HEK293 (cell line): ENCODE results near the gene CAPN7.
A peak's percentile ranks its signal among the peaks of the same experiment; 100 is the strongest.
"Not testable (repeated sequence)": the region's sequence is repeated elsewhere in the genome, so short reads cannot be mapped to it uniquely, and the experiment has no call there.

Source experiments
- CTCF ChIA-PET: fragments of 350-600 bp; formaldehyde crosslinking; extraction: SDS; loops from one replicate; lab custom pipeline; 2021; ENCODE audit warnings: antibody characterized with exemption; lab: Yijun Ruan, JAX
- POLR2A ChIA-PET: fragments of 300-600 bp; formaldehyde crosslinking; extraction: SDS; loops from one replicate; lab custom pipeline; 2020; ENCODE audit warnings: antibody characterized with exemption, inconsistent platforms; lab: Yijun Ruan, JAX
- H3K27ac ChIP-seq: fragments of 200-500 bp; sonication (Bioruptor generic); 2 replicates; pipeline ENCODE4 v1.5.1; 2014; ENCODE audit warnings: low read depth, low read length, control low read depth, inconsistent platforms; ENCODE audit errors: extremely low read depth
- H3K36me3 ChIP-seq, 2 experiments: fragments of 200-500 bp in 1 of 2; sonication (Bioruptor generic) in 1 of 2; 1 replicate in 1 of 2; 2 replicates in 1 of 2; pipeline ENCODE4 v1.5.1; 2014 to 2017; ENCODE audit warnings: inconsistent platforms in 2 of 2, low read length in 2 of 2; ENCODE audit not compliant: control insufficient read depth in 2 of 2, insufficient read depth in 1 of 2
- H3K4me1 ChIP-seq: fragments of 200-500 bp; sonication (Bioruptor generic); 2 replicates; pipeline ENCODE4 v1.5.1; 2014; ENCODE audit warnings: mild to moderate bottlenecking, low read length, inconsistent platforms; ENCODE audit not compliant: control insufficient read depth, insufficient read depth
- H3K4me3 ChIP-seq: 2 replicates; pipeline ENCODE4 v1.5.1; 2011; ENCODE audit warnings: low read depth, mild to moderate bottlenecking, control low read depth, low read length, moderate library complexity
- H3K9me3 ChIP-seq: fragments of 200-500 bp; sonication (Bioruptor generic); 2 replicates; pipeline ENCODE4 v1.5.1; 2014; ENCODE audit warnings: low read depth, low read length, inconsistent platforms; ENCODE audit not compliant: control insufficient read depth, insufficient read depth
- KLF8 ChIP-seq: fragments of 450-650 bp; formaldehyde crosslinking; IDR thresholded peaks from 2 replicates; pipeline ENCODE4 v1.5.1; 2016; ENCODE audit warnings: missing biosample characterization, missing genetic modification characterization
- MEIS1 ChIP-seq: sonication (generic); formaldehyde crosslinking; IDR thresholded peaks from 2 replicates; pipeline ENCODE4 v1.8.1; 2022; ENCODE audit warnings: missing genetic modification reagents, mild to moderate bottlenecking, borderline replicate concordance
- PRDM1 ChIP-seq: fragments of 450-650 bp; formaldehyde crosslinking; IDR thresholded peaks from 2 replicates; pipeline ENCODE4; 2016; ENCODE audit warnings: missing biosample characterization, missing genetic modification characterization
- ZBTB17 ChIP-seq: fragments of 450-650 bp; formaldehyde crosslinking; IDR thresholded peaks from 2 replicates; pipeline ENCODE4 v1.5.1; 2016; ENCODE audit warnings: missing biosample characterization, missing genetic modification characterization
- ZBTB48 ChIP-seq: fragments of 450-650 bp; formaldehyde crosslinking; IDR thresholded peaks from 2 replicates; pipeline ENCODE4 v1.5.1; 2016; ENCODE audit warnings: missing biosample characterization, missing genetic modification characterization
- ZFHX2 ChIP-seq: fragments of 450-650 bp; formaldehyde crosslinking; conservative IDR thresholded peaks from 2 replicates; pipeline ENCODE4 v1.5.1; 2016; ENCODE audit warnings: missing biosample characterization, missing genetic modification characterization
- ZNF274 ChIP-seq, 2 experiments: fragments of 200-500 bp in 1 of 2; fragments of 450-650 bp in 1 of 2; sonication (Bioruptor generic) in 1 of 2; formaldehyde crosslinking in 1 of 2; IDR thresholded peaks; 2 replicates each; pipeline versions ENCODE4 v1.5.1 to v1.6.1; 2014 to 2016; ENCODE audit warnings: borderline replicate concordance in 1 of 2, inconsistent platforms in 1 of 2, low read length in 1 of 2, missing biosample characterization in 1 of 2, missing genetic modification characterization in 1 of 2
- ZNF335 ChIP-seq: fragments of 450-650 bp; formaldehyde crosslinking; conservative IDR thresholded peaks from 2 replicates; pipeline ENCODE4 v1.5.1; 2016; ENCODE audit warnings: missing biosample characterization, missing genetic modification characterization
- ZNF341 ChIP-seq: fragments of 450-650 bp; formaldehyde crosslinking; IDR thresholded peaks from 2 replicates; pipeline ENCODE4; 2016; ENCODE audit warnings: low read depth, missing biosample characterization, missing genetic modification characterization
- ZNF510 ChIP-seq: fragments of 450-650 bp; formaldehyde crosslinking; IDR thresholded peaks from 2 replicates; pipeline ENCODE4 v1.5.1; 2018; ENCODE audit warnings: mild to moderate bottlenecking, missing genetic modification characterization, missing biosample characterization; ENCODE audit not compliant: insufficient replicate concordance
- ZNF513 ChIP-seq: fragments of 450-650 bp; IDR thresholded peaks from 2 replicates; pipeline ENCODE4 v1.5.1; 2018; ENCODE audit warnings: missing biosample characterization, missing genetic modification characterization
- ZNF530 ChIP-seq: fragments of 450-650 bp; formaldehyde crosslinking; IDR thresholded peaks from 2 replicates; pipeline ENCODE4 v1.5.1; 2016; ENCODE audit warnings: low read depth, missing biosample characterization, missing genetic modification characterization
- ZNF629 ChIP-seq: fragments of 450-650 bp; formaldehyde crosslinking; IDR thresholded peaks from 2 replicates; pipeline ENCODE4 v1.5.1; 2017; ENCODE audit warnings: missing biosample characterization, missing genetic modification characterization
- ZNF707 ChIP-seq: fragments of 450-650 bp; formaldehyde crosslinking; IDR thresholded peaks from 2 replicates; pipeline ENCODE4 v1.5.1; 2016; ENCODE audit warnings: missing biosample characterization, missing genetic modification characterization
- ZNF791 ChIP-seq: fragments of 450-650 bp; formaldehyde crosslinking; IDR thresholded peaks from 2 replicates; pipeline ENCODE4 v1.5.1; 2016; ENCODE audit warnings: missing biosample characterization, missing genetic modification characterization

Gene CAPN7

GRCh38 chr3:15183011-15183410 lies 23.0 kb upstream of the CAPN7 start:
- POLR2A ChIA-PET, result no interaction called here
- CTCF ChIA-PET, result interaction anchor here (0.6 to 0.9 kb wide), 6 partner anchors 17 to 226 kb away, joined by 3 to 7 read pairs (median 4); no protein-coding TSS in a partner anchor
- Histone ChIP-seq H3K36me3 (no peaks in the 10 kb centered on the region), H3K9me3 (no peaks in the 10 kb centered on the region), H3K4me3 (no peak overlapping the region), H3K4me1 (no peaks in the 10 kb centered on the region), H3K27ac (no peak overlapping the region)
- TF ChIP-seq ZNF274 (IDR thresholded peaks at IDR 0.05; ENCODE audit: low read length) (no peak), ZNF274 (tag by site-specific recombination; IDR thresholded peaks at IDR 0.05; ENCODE audit: borderline replicate concordance) (no peak), ZNF513 (tag by site-specific recombination) (no peak), ZNF629 (no peak), ZNF510 (no peak), ZNF791 (tag by site-specific recombination) (no peak), ZNF530 (tag by site-specific recombination) (no peak)

GRCh38 chr3:15185404-15185803 lies 20.6 kb upstream of the CAPN7 start:
- no peak for TF ChIP-seq ZNF707 (tag by site-specific recombination)
- peak; percentile 82 for TF ChIP-seq PRDM1
- no peak overlapping the region for H3K27ac ChIP-seq
- H3K36me3 ChIP-seq, result no peaks in the 10 kb centered on the region
- H3K4me3 ChIP-seq, result no peak overlapping the region
- ChIA-PET CTCF (interaction anchor here (0.6 to 2.6 kb wide), 2 partner anchors 17 to 120 kb away, joined by 3 to 7 read pairs; no protein-coding TSS in a partner anchor), POLR2A (no interaction called here)
- no peaks in the 10 kb centered on the region for H3K9me3 ChIP-seq
- no peaks in the 10 kb centered on the region for H3K4me1 ChIP-seq

- POLR2A ChIA-PET, result no interaction called here
- CTCF ChIA-PET, result interaction anchor here (0.6 to 2.6 kb wide), 2 partner anchors 16 to 119 kb away, joined by 3 to 7 read pairs; no protein-coding TSS in a partner anchor
- Histone ChIP-seq H3K27ac (no peak overlapping the region), H3K36me3 (no peaks in the 10 kb centered on the region), H3K9me3 (no peaks in the 10 kb centered on the region), H3K4me1 (no peaks in the 10 kb centered on the region), H3K4me3 (no peak overlapping the region)
- TF ChIP-seq MEIS1 (CRISPR knock-in tag) (no peak), KLF8 (tag by site-specific recombination) (no peak), ZNF791 (tag by site-specific recombination) (no peak), ZBTB17 (tag by site-specific recombination) (no peak)
These were observed 20.0 kb upstream of the CAPN7 start for GRCh38 chr3:15186101-15186476.

- H3K4me1 ChIP-seq, POLR2A ChIA-PET, H3K27ac ChIP-seq, H3K36me3 ChIP-seq, H3K9me3 ChIP-seq, H3K4me3 ChIP-seq: not testable (repeated sequence)
- CTCF ChIA-PET, result interaction anchor here (2.6 kb wide), 1 partner anchor 16 kb away, joined by 7 read pairs; no protein-coding TSS in a partner anchor
- TF ChIP-seq ZBTB17 (tag by site-specific recombination) (0 out of 2 replicates have a peak, but pooled peaks have one; percentile 33), ZNF335 (tag by site-specific recombination) (peak; percentile 37), ZBTB48 (tag by site-specific recombination) (peak; percentile 67), ZFHX2 (tag by site-specific recombination) (peak; percentile 18; the same call in 1 of the 2 replicates), ZNF341 (tag by site-specific recombination) (peak; percentile 94)
These were observed 19.4 kb upstream of the CAPN7 start for GRCh38 chr3:15186477-15187164.
